Large intestine (tissue), 3 donors: ENCODE measurements around the gene PRKAR2B. TPM values are rescaled to one million over a fixed set of nuclear protein-coding genes. Genes with fewer than 3 reads are reported as not detected.
"Not testable (repeated sequence)": the region's sequence is repeated elsewhere in the genome, so short reads cannot be mapped to it uniquely, and the experiment has no call there.

Source experiments
- DNase-seq, 2 donors: peaks; one replicate each; pipeline versions ENCODE4 v3.0.0 to v3.0.0-alpha.2; 2013
- H3K27ac ChIP-seq: one replicate; pipeline ENCODE4 v1.5.1; 2013; ENCODE audit warnings: low read length
- H3K27me3 ChIP-seq: 2 replicates; pipeline ENCODE4 v1.6.1; 2013; ENCODE audit warnings: low read length; ENCODE audit not compliant: control insufficient read depth, insufficient read depth
- H3K36me3 ChIP-seq: 2 replicates; pipeline ENCODE4 v1.6.1; 2013; ENCODE audit warnings: low read length; ENCODE audit not compliant: control insufficient read depth, insufficient read depth
- H3K4me1 ChIP-seq: one replicate; pipeline ENCODE4 v1.6.1; 2013; ENCODE audit warnings: low read length; ENCODE audit not compliant: control insufficient read depth, insufficient read depth
- H3K4me3 ChIP-seq: one replicate; pipeline ENCODE4 v1.5.1; 2013; ENCODE audit warnings: low read length
- H3K9me3 ChIP-seq: one replicate; pipeline ENCODE4 v1.6.1; 2013; ENCODE audit warnings: mild to moderate bottlenecking, low read depth, low read length, moderate library complexity; ENCODE audit not compliant: control insufficient read depth
- WGBS: methylation state at CpG from one replicate; pipeline ENCODE4 v1.1.5; 2013; ENCODE audit warnings: low lambda C conversion rate; ENCODE audit not compliant: insufficient coverage; 5-methylcytosine and 5-hydroxymethylcytosine counted together
- polyA plus RNA-seq: library from polyadenylated mRNA; unstranded; fragments of 120-200 nt; gene quantifications from one replicate; pipeline ENCODE4 v1.2.1, GENCODE V29; 2013

The PRKAR2B gene
- polyA plus RNA-seq, 1 donor = 16.3 TPM

DNA sequence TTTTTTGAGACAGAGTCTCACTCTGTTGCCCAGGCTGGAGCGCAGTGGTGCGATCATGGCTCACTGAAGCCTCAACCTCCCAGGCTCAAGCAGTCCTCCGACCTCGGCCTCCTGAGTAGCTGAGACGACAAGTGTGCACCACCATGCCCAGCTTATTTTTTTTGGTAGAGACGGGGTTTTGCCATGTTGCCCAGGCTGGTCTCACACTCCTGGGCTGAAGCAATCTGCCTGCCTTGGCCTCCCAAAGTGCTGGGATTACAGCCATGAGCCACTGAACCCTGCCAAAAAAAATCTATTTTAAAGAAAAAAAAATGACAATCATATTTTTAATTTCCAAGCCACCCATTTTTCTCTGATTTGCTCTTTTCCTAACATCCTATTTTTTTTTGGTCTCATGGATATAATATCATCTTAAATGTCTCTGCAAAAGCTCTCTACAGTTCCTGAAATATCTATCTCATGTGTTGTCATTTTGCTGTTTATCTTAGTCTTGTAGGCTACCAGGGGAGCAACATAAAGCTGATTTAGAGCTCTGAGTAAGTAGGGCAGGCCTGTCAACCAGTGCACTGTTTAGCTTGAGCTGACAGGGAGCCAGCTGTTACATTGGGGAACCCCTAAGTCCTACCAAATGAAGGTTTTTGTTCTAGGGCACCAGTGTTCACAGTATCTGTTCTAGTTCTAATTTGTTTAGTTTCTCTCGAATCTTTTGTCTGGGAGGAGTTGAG lies 94.4 kb downstream of the PRKAR2B start:
- Histone ChIP-seq H3K4me1 (no peaks in the 10 kb centered on the region), H3K27me3 (peaks cover 6% of the 10 kb centered on the region), H3K36me3 (no peaks in the 10 kb centered on the region), H3K4me3 (no peak overlapping the region), H3K9me3 (no peaks in the 10 kb centered on the region), H3K27ac (no peak overlapping the region)
- no CpG with 5 or more reads among the region's 7 CpGs for WGBS
- no peak for DNase-seq

GRCh38 chr7:107143875-107144274 lies 99.4 kb downstream of the PRKAR2B start:
- H3K9me3 ChIP-seq, H3K4me1 ChIP-seq, H3K27me3 ChIP-seq, DNase-seq, H3K4me3 ChIP-seq, H3K27ac ChIP-seq, H3K36me3 ChIP-seq: not testable (repeated sequence)
- WGBS = no CpG with 5 or more reads among the region's 5 CpGs

DNA sequence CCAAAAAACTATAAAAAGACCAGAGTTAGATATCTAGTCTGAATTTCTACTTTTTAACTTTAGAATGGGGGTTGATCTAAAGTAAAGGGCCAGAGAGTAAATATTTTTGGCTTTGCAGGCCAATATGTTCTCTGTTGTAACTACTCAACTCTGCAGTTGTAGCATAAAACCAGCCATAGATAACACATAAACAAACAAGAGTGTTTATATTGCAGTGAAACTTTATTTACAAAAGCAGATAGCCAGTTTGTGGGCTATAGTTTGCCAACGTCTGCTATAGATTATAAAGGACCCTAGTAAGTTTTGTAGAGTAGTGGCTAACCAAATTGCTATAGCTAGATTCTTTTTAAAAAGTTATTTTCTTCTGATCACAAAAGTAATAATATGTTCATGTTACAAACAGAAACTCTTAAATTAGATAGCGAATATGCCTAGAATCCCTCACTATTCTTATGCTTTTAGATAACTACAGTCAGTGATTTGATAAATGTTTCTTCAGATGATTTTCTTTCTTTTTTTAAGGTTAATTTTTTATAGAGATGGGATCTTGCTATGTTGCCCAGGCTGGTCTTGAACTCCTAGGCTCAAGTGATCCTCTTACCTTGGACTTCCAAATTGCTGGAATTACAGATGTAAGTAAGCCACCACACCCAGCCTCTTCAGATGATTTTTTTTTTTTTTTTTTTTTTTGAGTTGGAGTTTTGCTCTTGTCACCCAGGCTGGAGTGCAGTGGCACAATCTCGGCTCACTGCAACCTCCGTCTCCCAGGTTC lies 100.7 kb downstream of the PRKAR2B start:
- H3K27ac ChIP-seq = no peak overlapping the region
- H3K27me3 ChIP-seq = peaks cover 2% of the 10 kb centered on the region
- no peaks in the 10 kb centered on the region for H3K9me3 ChIP-seq
- DNase-seq = no peak
- H3K4me3 ChIP-seq = no peak overlapping the region
- H3K4me1 ChIP-seq = no peaks in the 10 kb centered on the region
- 45% methylated on average over 2 of the region's 4 CpGs for WGBS
- H3K36me3 ChIP-seq = no peaks in the 10 kb centered on the region

- no peaks in the 10 kb centered on the region for H3K36me3 ChIP-seq
- no CpG with 5 or more reads among the region's 3 CpGs for WGBS
- no peaks in the 10 kb centered on the region for H3K9me3 ChIP-seq
- no peak overlapping the region for H3K27ac ChIP-seq
- no peak overlapping the region for H3K4me3 ChIP-seq
- peak in 1 of 2 donors; percentile 16 for DNase-seq
- peaks cover 2% of the 10 kb centered on the region for H3K27me3 ChIP-seq
- no peaks in the 10 kb centered on the region for H3K4me1 ChIP-seq
Measured at GRCh38 chr7:107147464-107148393, 103.2 kb downstream of the PRKAR2B start.

- no peak for DNase-seq
- Histone ChIP-seq H3K9me3 (no peaks in the 10 kb centered on the region), H3K27me3 (no peaks in the 10 kb centered on the region), H3K4me3 (no peak overlapping the region), H3K4me1 (no peaks in the 10 kb centered on the region), H3K36me3 (no peaks in the 10 kb centered on the region), H3K27ac (no peak overlapping the region)
- 80% methylated on average over 1 of the region's 2 CpGs for WGBS
Measured at GRCh38 chr7:107148721-107149120, 104.2 kb downstream of the PRKAR2B start.

DNA sequence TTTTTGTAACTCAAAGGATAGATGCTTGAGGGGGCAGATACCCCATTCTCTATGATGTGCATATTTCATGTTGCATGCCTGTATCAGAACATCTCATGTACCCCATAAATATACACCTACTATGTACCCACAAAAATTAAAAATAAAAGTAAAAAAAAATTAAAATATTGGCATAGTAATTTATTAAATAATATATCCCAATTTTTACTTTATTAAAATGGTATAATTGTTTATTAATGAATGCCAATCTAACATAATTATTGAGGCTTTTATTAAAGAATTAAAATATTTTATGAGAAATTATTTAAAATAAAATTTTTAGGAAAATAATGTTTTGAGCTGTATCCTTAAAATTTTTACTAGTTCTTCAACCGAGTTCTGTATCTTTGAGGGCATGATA lies 105.4 kb downstream of the PRKAR2B start:
- no peaks in the 10 kb centered on the region for H3K27me3 ChIP-seq
- WGBS = 100% methylated on average over 1 of the region's 1 CpG
- H3K4me3 ChIP-seq = no peak overlapping the region

GRCh38 chr7:107150375-107151073 lies 106.0 kb downstream of the PRKAR2B start:
- DNase-seq = peak; percentile 47 to 50
- 0% methylated on average over 3 of the region's 4 CpGs for WGBS
- Histone ChIP-seq H3K36me3 (no peaks in the 10 kb centered on the region), H3K9me3 (no peaks in the 10 kb centered on the region), H3K27ac (no peak overlapping the region), H3K4me3 (no peak overlapping the region), H3K4me1 (no peaks in the 10 kb centered on the region), H3K27me3 (no peaks in the 10 kb centered on the region)

More for the DNA sequence above, 105.4 kb downstream of the PRKAR2B start:
- Histone ChIP-seq H3K27ac (no peak overlapping the region), H3K9me3 (no peaks in the 10 kb centered on the region), H3K36me3 (no peaks in the 10 kb centered on the region), H3K4me1 (no peaks in the 10 kb centered on the region)
- no peak for DNase-seq

GRCh38 chr7:107151538-107151937 lies 107.0 kb downstream of the PRKAR2B start:
- H3K4me3 ChIP-seq = no peak overlapping the region
- no peak overlapping the region for H3K27ac ChIP-seq
- H3K27me3 ChIP-seq = no peaks in the 10 kb centered on the region
- H3K4me1 ChIP-seq = no peaks in the 10 kb centered on the region
- H3K36me3 ChIP-seq = no peaks in the 10 kb centered on the region
- H3K9me3 ChIP-seq = no peaks in the 10 kb centered on the region
- no CpG with 5 or more reads among the region's 7 CpGs for WGBS
- no peak for DNase-seq

GRCh38 chr7:107152011-107152410 lies 107.5 kb downstream of the PRKAR2B start:
- no peak overlapping the region for H3K27ac ChIP-seq
- no peaks in the 10 kb centered on the region for H3K27me3 ChIP-seq
- H3K4me1 ChIP-seq = no peaks in the 10 kb centered on the region
- no peaks in the 10 kb centered on the region for H3K9me3 ChIP-seq
- peak in 1 of 2 donors; percentile 29 for DNase-seq
- no peaks in the 10 kb centered on the region for H3K36me3 ChIP-seq
- WGBS = 0% methylated on average over 1 of the region's 4 CpGs
- H3K4me3 ChIP-seq = no peak overlapping the region

DNA sequence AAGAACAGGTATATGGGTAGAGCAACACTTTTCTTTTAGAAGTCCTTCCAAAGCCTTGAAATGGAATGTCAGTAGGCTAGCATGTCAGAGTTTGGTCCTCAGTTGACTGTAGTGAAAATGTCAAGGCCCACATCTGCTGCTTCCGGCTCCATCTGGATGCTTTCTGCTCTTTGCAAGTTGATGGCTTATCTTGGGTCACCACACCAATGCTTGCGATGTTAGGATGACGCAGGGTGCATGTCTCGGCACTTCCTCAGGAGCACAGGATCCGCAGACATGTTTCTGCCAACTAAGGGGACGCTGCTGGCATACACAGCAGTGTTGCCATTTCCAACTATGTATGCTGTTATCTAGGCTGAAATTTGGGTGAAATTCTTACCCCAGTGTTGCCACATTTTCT lies 110.3 kb downstream of the PRKAR2B start:
- H3K27ac ChIP-seq = no peak overlapping the region
- DNase-seq = no peak
- H3K36me3 ChIP-seq = no peaks in the 10 kb centered on the region
- no peaks in the 10 kb centered on the region for H3K4me1 ChIP-seq
- no peak overlapping the region for H3K4me3 ChIP-seq
- H3K27me3 ChIP-seq = no peaks in the 10 kb centered on the region
- H3K9me3 ChIP-seq = no peaks in the 10 kb centered on the region
- WGBS = no CpG with 5 or more reads among the region's 6 CpGs
